GM21447 (cell line): ENCODE measurements around the gene SLC22A31.

ENCODE experiments used
- ATAC-seq: cut with Tn5 transposase; IDR thresholded peaks from one replicate; pipeline ENCODE4 v1.9.1; 2021; ENCODE audit not compliant: unreplicated experiment

The SLC22A31 gene

GRCh38 chr16:89152831-89153700 is 47.3 kb downstream of the SLC22A31 start:
- no peak for ATAC-seq

GRCh38 chr16:89150981-89151380 is 49.4 kb downstream of the SLC22A31 start:
- ATAC-seq, result no peak

GRCh38 chr16:89150090-89150835 is 50.1 kb downstream of the SLC22A31 start:
- ATAC-seq, result no peak

GRCh38 chr16:89149386-89149785 is 51.0 kb downstream of the SLC22A31 start:
- ATAC-seq, result no peak

GRCh38 chr16:89147085-89147817 is 53.1 kb downstream of the SLC22A31 start:
- ATAC-seq, result no peak

GRCh38 chr16:89146211-89147005 is 53.9 kb downstream of the SLC22A31 start:
- ATAC-seq, result no peak
